Hepatocyte (in vitro differentiated cells): ENCODE data around the gene SEMA3G. TPM values are rescaled to one million over a fixed set of nuclear protein-coding genes. Genes with fewer than 3 reads are reported as not detected.

Experiments used
- DNase-seq: peaks from one replicate; pipeline ENCODE4 v3.0.0-alpha.2; 2016; ENCODE audit warnings: low spot score
- H2AFZ ChIP-seq: fragments of 200-600 bp; sonication (generic); 2 replicates; pipeline ENCODE4 v1.6.0; 2016; ENCODE audit warnings: antibody characterized with exemption, mild to moderate bottlenecking
- H3K27ac ChIP-seq: fragments of 200-600 bp; sonication (generic); 2 replicates; pipeline ENCODE4 v1.5.1; 2016; ENCODE audit warnings: mild to moderate bottlenecking
- H3K27me3 ChIP-seq: fragments of 200-600 bp; sonication (generic); 2 replicates; pipeline ENCODE4 v1.6.1; 2016
- H3K36me3 ChIP-seq: fragments of 200-600 bp; sonication (generic); replicated peaks from 2 replicates; pipeline ENCODE4 v1.5.1; 2016; ENCODE audit warnings: low read depth; ENCODE audit not compliant: insufficient read depth
- H3K4me1 ChIP-seq: fragments of 200-600 bp; sonication (generic); 2 replicates; pipeline ENCODE4 v1.5.1; 2016; ENCODE audit warnings: mild to moderate bottlenecking, moderate library complexity; ENCODE audit not compliant: insufficient read depth
- H3K4me2 ChIP-seq: fragments of 200-600 bp; sonication (generic); 2 replicates; pipeline ENCODE4 v1.6.0; 2016
- H3K4me3 ChIP-seq: fragments of 200-600 bp; sonication (generic); 2 replicates; pipeline ENCODE4 v1.5.1; 2016; ENCODE audit warnings: mild to moderate bottlenecking
- H3K79me2 ChIP-seq: fragments of 200-600 bp; sonication (generic); 2 replicates; pipeline ENCODE4 v1.6.0; 2017; ENCODE audit warnings: mild to moderate bottlenecking
- H3K9me2 ChIP-seq: fragments of 200-600 bp; sonication (generic); replicated peaks from 2 replicates; pipeline ENCODE4 v1.6.0; 2017; ENCODE audit warnings: mild to moderate bottlenecking; ENCODE audit not compliant: insufficient read depth
- H3K9me3 ChIP-seq: fragments of 200-600 bp; sonication (generic); 2 replicates; pipeline ENCODE4 v1.5.1; 2016; ENCODE audit warnings: low read depth, mild to moderate bottlenecking
- H4K20me1 ChIP-seq: fragments of 200-600 bp; sonication (generic); 2 replicates; pipeline ENCODE4 v1.6.0; 2016; ENCODE audit warnings: mild to moderate bottlenecking; ENCODE audit not compliant: insufficient read depth, poor library complexity, severe bottlenecking
- EZH2 ChIP-seq: fragments of 200-600 bp; sonication (generic); IDR thresholded peaks from 2 replicates; pipeline ENCODE4 v1.6.1; 2016; ENCODE audit warnings: antibody characterized with exemption, mild to moderate bottlenecking, borderline replicate concordance
- EZH2phosphoT487 ChIP-seq: fragments of 200-600 bp; sonication (generic); IDR thresholded peaks from one replicate; pipeline ENCODE4 v1.6.1; 2018; ENCODE audit warnings: antibody characterized with exemption, mild to moderate bottlenecking, low read depth, moderate library complexity; ENCODE audit not compliant: unreplicated experiment, severe bottlenecking
- WGBS: methylation state at CpG from one replicate; pipeline ENCODE4 v1.1.6; 2016; ENCODE audit warnings: low lambda C conversion rate; ENCODE audit errors: missing lambda C conversion rate; 5-methylcytosine and 5-hydroxymethylcytosine counted together
- polyA plus RNA-seq: library from polyadenylated mRNA; unstranded; fragments of >200 nt; fragmentation: Nextera tagmentation; extraction: Ambion mirVana; gene quantifications from 2 replicates; pipeline ENCODE4 v1.2.1, GENCODE V29; 2016
- total RNA-seq: library from RNA; depleted of rRNA; stranded (reverse); fragments of >200 nt; gene quantifications from 2 replicates; pipeline ENCODE4 v1.2.3, GENCODE V29; 2014
- TF ChIP-seq, protein P1 (sequence below): fragments of 200-600 bp; sonication (generic); IDR thresholded peaks from 2 replicates; pipeline ENCODE4 v1.5.1; 2016; ENCODE audit warnings: antibody characterized with exemption, mild to moderate bottlenecking; ENCODE audit not compliant: poor library complexity

Gene SEMA3G
- total and polyA plus RNA-seq, 2 experiments from 2014 or later: 0.48 to 3.8 TPM

DNA sequence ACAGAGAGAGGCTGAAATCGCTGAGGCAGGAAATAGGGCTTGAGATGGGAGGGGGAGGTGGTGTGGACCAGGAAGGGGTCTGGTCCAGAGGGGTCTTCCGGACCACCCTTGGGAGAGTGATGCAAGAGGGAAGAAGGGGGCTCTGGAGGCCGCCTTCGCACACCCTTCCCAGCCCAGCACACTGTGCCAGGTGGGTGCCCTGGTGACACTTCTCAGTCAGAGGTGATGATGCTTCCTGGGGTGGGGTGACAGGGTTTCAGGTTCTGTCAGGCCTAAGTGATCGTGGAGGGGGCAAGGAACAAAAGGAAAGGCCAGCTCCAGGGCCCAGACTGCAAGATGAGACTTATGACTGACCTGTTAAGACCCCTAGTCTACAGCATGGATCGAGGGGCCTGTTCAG is 12.7 kb downstream of the SEMA3G start:
- Histone ChIP-seq H2AFZ (no peak overlapping the region), H3K4me2 (no peak overlapping the region), H3K4me3 (no peak overlapping the region), H3K4me1 (peaks cover 20% of the 10 kb centered on the region), H3K9me2 (no peaks in the 10 kb centered on the region), H4K20me1 (no peaks in the 10 kb centered on the region), H3K9me3 (no peaks in the 10 kb centered on the region), H3K36me3 (no peaks in the 10 kb centered on the region), H3K27me3 (no peaks in the 10 kb centered on the region), H3K27ac (no peak overlapping the region), H3K79me2 (no peaks in the 10 kb centered on the region)
- no peak for TF ChIP-seq EZH2phosphoT487
- TF ChIP-seq EZH2: no peak
- WGBS: 97% methylated on average over 5 of the region's 6 CpGs
- DNase-seq: no peak

DNA sequence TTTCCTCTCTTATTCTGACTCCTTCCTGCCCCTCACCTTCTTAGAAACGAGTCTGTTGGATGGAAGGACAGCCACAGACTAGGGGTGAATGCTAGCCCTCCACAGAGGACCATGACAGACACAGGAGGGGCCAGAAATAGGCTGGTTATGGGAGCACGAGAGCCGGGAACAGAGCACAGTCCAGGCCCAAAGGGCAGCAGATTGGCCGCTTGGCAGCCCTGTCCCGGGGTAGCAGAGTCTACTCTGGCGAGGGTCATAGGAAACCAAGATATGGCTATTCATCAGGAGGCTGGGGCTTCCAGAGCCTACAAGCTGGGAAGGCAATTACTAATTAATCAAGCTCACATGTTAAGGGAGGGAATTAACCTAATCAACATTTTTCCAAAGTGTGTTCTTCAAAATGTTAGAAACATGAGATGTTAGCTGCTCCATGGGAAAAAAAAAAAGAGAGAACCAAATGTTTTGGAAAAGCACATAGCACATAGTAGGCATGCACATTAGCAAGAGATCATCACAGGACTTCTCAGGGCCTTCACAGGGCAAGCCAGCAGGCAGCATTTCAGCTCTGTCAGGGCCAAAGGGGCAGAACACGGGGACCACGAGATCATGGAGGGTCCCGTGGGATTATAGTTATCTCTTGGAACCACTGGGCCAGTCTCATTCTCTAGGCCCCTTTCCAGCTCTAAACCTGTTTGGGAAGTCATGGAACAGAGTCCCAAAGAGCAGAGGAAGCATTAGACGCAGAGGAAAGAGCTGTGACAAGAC is 13.3 kb downstream of the SEMA3G start:
- Histone ChIP-seq H3K9me3 (no peaks in the 10 kb centered on the region), H3K27me3 (no peaks in the 10 kb centered on the region), H3K4me3 (no peak overlapping the region), H3K4me2 (no peak overlapping the region), H3K27ac (no peak overlapping the region), H2AFZ (no peak overlapping the region), H3K36me3 (no peaks in the 10 kb centered on the region), H3K9me2 (no peaks in the 10 kb centered on the region), H3K79me2 (no peaks in the 10 kb centered on the region), H4K20me1 (no peaks in the 10 kb centered on the region), H3K4me1 (peaks cover 20% of the 10 kb centered on the region)
- WGBS: 88% methylated on average over 10 of the region's 10 CpGs
- TF ChIP-seq EZH2 (no peak), EZH2phosphoT487 (no peak)
- TF ChIP-seq, protein P1, sequence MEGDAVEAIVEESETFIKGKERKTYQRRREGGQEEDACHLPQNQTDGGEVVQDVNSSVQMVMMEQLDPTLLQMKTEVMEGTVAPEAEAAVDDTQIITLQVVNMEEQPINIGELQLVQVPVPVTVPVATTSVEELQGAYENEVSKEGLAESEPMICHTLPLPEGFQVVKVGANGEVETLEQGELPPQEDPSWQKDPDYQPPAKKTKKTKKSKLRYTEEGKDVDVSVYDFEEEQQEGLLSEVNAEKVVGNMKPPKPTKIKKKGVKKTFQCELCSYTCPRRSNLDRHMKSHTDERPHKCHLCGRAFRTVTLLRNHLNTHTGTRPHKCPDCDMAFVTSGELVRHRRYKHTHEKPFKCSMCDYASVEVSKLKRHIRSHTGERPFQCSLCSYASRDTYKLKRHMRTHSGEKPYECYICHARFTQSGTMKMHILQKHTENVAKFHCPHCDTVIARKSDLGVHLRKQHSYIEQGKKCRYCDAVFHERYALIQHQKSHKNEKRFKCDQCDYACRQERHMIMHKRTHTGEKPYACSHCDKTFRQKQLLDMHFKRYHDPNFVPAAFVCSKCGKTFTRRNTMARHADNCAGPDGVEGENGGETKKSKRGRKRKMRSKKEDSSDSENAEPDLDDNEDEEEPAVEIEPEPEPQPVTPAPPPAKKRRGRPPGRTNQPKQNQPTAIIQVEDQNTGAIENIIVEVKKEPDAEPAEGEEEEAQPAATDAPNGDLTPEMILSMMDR: no peak
- no peak for DNase-seq

DNA sequence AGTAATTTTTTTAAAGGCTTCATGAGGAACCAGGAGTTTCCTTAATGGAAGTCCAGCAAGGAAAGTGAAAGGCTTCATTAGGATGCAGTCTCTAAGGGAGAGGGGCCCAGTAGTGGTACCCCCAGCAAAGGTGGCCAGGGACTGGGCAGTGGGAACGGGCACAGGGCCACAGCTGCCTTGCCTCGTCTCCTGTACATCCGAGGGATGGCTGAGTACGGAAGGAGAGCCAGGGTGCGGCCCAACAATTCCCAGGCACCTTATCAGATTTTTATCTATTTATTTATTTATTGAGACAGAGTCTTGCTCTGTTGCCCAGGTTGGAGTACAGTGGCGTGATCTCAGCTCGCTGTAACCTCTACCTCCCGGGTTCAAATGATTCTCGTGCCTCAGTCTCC is 14.5 kb downstream of the SEMA3G start:
- H3K4me2 ChIP-seq: no peak overlapping the region
- no peaks in the 10 kb centered on the region for H3K9me3 ChIP-seq
- H3K27ac ChIP-seq: peak overlapping the region; percentile 68
- no peak overlapping the region for H3K4me3 ChIP-seq
- peaks cover 20% of the 10 kb centered on the region for H3K4me1 ChIP-seq
- H3K9me2 ChIP-seq: no peaks in the 10 kb centered on the region
- DNase-seq: no peak
- H3K36me3 ChIP-seq: no peaks in the 10 kb centered on the region
- 93% methylated on average over 9 of the region's 9 CpGs for WGBS
- no peaks in the 10 kb centered on the region for H3K79me2 ChIP-seq
- no peaks in the 10 kb centered on the region for H4K20me1 ChIP-seq
- H3K27me3 ChIP-seq: no peaks in the 10 kb centered on the region
- H2AFZ ChIP-seq: no peak overlapping the region
- TF ChIP-seq EZH2phosphoT487 (no peak), EZH2 (no peak)
- TF ChIP-seq, protein P1: no peak

DNA sequence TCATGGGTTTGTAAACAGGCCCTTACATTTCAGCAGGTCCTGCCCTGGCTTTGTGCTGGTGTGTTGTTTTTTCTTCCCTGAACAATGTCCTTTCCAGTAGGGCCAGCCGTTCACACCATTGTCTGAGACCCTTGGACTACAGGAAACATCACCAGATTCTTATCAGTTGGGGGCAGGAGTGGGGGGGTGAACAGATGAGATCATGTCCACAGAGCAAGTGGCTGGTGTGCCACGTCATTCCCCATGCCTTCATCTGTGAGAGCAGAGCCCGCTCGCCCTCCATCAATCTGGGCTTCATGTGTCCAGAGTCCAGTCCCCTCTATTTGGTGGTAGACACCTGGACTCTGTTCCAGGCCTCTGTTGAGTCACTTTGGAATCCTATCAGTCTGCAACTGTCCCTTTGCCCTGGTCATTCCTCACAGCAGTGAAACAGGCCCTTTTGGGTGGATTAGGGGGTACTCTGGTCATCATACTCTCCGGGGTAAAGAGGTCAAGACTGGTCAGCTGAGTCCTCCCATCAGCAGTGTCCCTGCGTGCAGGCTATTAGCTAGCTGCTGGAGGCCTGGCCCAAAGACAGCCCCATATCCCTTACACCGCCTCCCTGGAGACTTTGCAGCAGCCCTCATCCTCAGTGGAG is 15.0 kb downstream of the SEMA3G start:
- Histone ChIP-seq H3K4me3 (no peak overlapping the region), H3K36me3 (no peaks in the 10 kb centered on the region), H3K9me3 (no peaks in the 10 kb centered on the region), H3K9me2 (no peaks in the 10 kb centered on the region), H3K4me1 (peaks cover 20% of the 10 kb centered on the region), H3K27ac (peak overlapping the region; percentile 68), H2AFZ (no peak overlapping the region), H3K79me2 (no peaks in the 10 kb centered on the region), H3K27me3 (no peaks in the 10 kb centered on the region), H3K4me2 (no peak overlapping the region), H4K20me1 (no peaks in the 10 kb centered on the region)
- TF ChIP-seq EZH2 (no peak), EZH2phosphoT487 (no peak)
- TF ChIP-seq, protein P1: no peak
- 75% methylated on average over 7 of the region's 7 CpGs for WGBS
- peak; percentile 70 for DNase-seq
